Measurements from ENCODE around the gene PRRC2A.

Gene PRRC2A

DNA sequence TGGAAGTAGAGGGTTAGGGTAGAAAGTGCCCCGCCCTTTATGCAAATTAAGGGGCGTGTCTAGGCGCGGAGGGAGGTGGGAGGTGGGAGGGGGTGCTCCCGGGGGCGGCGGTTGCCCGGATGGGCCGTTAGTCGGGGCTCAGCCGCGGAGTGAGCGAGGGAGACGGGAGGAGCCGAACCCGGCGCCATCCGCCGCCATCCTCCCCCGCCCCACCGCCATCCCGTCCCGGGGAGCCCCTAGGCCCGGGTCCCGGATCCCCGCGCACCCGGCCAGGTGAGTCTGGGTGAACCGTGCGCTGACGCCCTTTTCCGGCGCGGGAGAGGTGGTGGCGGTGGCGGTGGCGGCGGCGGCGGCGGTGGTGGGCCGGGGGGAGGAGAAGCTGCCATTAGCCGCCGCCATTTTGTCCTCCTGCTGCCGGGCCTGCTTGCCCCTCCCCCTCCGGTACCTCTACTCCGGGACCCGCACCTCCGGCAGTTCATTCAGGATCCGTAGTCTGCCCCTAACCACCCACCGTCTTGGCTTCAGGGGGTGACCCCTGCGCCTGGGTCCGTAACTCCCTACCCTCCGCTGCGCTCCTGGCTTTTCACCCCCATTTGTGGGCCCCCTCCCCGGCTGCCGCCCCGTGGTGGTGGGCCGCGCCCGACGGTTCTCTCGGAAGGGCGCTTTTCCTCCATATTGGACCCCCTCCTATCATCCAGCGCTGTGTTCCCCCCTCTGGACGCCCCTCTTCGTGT is at the start of gene PRRC2A:
TSS of gene PRRC2A (plus strand) at position 130 of the 734 bp plus-strand sequence. CDS start 2,075 bp downstream, outside the sequence.
- peak; percentile 36 for DNase-seq

- no peak for DNase-seq
Observed at GRCh38 chr6:31572041-31572911, 48.2 kb upstream of the PRRC2A start, which contains the start of gene LTA. LTA (plus strand) TSS chr6:31572289; CDS start chr6:31572743, 454 bp downstream.

DNA sequence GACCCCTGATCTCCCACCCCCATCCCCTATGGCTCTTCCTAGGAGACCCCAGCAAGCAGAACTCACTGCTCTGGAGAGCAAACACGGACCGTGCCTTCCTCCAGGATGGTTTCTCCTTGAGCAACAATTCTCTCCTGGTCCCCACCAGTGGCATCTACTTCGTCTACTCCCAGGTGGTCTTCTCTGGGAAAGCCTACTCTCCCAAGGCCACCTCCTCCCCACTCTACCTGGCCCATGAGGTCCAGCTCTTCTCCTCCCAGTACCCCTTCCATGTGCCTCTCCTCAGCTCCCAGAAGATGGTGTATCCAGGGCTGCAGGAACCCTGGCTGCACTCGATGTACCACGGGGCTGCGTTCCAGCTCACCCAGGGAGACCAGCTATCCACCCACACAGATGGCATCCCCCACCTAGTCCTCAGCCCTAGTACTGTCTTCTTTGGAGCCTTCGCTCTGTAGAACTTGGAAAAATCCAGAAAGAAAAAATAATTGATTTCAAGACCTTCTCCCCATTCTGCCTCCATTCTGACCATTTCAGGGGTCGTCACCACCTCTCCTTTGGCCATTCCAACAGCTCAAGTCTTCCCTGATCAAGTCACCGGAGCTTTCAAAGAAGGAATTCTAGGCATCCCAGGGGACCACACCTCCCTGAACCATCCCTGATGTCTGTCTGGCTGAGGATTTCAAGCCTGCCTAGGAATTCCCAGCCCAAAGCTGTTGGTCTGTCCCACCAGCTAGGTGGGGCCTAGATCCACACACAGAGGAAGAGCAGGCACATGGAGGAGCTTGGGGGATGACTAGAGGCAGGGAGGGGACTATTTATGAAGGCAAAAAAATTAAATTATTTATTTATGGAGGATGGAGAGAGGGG is 47.0 kb upstream of the PRRC2A start:
- no peak for DNase-seq

- no peak for DNase-seq
Observed at GRCh38 chr6:31574106-31575061, 46.1 kb upstream of the PRRC2A start.

DNA sequence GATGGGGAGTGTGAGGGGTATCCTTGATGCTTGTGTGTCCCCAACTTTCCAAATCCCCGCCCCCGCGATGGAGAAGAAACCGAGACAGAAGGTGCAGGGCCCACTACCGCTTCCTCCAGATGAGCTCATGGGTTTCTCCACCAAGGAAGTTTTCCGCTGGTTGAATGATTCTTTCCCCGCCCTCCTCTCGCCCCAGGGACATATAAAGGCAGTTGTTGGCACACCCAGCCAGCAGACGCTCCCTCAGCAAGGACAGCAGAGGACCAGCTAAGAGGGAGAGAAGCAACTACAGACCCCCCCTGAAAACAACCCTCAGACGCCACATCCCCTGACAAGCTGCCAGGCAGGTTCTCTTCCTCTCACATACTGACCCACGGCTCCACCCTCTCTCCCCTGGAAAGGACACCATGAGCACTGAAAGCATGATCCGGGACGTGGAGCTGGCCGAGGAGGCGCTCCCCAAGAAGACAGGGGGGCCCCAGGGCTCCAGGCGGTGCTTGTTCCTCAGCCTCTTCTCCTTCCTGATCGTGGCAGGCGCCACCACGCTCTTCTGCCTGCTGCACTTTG is 45.1 kb upstream of the PRRC2A start, which contains the start of gene TNF:
TSS of gene TNF (plus strand) at position 231 of the 567 bp plus-strand sequence. CDS start at position 408, 177 bp downstream.
- DNase-seq = no peak

GRCh38 chr6:31575952-31576685 is 44.4 kb upstream of the PRRC2A start:
- no peak for DNase-seq

DNA sequence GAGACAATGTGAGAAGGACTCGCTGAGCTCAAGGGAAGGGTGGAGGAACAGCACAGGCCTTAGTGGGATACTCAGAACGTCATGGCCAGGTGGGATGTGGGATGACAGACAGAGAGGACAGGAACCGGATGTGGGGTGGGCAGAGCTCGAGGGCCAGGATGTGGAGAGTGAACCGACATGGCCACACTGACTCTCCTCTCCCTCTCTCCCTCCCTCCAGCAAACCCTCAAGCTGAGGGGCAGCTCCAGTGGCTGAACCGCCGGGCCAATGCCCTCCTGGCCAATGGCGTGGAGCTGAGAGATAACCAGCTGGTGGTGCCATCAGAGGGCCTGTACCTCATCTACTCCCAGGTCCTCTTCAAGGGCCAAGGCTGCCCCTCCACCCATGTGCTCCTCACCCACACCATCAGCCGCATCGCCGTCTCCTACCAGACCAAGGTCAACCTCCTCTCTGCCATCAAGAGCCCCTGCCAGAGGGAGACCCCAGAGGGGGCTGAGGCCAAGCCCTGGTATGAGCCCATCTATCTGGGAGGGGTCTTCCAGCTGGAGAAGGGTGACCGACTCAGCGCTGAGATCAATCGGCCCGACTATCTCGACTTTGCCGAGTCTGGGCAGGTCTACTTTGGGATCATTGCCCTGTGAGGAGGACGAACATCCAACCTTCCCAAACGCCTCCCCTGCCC is 43.5 kb upstream of the PRRC2A start:
- DNase-seq = no peak

DNA sequence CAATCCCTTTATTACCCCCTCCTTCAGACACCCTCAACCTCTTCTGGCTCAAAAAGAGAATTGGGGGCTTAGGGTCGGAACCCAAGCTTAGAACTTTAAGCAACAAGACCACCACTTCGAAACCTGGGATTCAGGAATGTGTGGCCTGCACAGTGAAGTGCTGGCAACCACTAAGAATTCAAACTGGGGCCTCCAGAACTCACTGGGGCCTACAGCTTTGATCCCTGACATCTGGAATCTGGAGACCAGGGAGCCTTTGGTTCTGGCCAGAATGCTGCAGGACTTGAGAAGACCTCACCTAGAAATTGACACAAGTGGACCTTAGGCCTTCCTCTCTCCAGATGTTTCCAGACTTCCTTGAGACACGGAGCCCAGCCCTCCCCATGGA is 42.9 kb upstream of the PRRC2A start:
- no peak for DNase-seq

GRCh38 chr6:31578184-31579118 is 42.1 kb upstream of the PRRC2A start:
- DNase-seq = no peak

DNA sequence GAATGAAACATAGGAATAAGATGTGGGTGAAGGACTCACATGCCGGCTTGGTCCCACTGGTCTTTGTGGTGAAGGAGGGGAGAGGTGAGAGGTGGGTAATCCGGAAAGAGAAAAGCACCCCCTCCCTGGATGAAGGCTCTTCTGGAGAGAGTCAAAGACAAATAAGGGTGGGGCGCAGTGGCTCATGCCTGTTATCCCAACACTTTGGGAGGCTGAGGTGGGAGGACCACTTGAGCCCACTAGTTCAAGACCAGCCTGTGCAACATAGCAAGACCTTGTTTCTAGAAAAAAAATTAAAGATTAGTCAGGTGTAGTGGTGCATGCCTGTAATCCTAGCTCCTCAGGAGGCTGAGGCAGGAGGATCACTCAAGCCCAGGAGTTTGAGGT is 41.4 kb upstream of the PRRC2A start:
- DNase-seq = no peak

DNA sequence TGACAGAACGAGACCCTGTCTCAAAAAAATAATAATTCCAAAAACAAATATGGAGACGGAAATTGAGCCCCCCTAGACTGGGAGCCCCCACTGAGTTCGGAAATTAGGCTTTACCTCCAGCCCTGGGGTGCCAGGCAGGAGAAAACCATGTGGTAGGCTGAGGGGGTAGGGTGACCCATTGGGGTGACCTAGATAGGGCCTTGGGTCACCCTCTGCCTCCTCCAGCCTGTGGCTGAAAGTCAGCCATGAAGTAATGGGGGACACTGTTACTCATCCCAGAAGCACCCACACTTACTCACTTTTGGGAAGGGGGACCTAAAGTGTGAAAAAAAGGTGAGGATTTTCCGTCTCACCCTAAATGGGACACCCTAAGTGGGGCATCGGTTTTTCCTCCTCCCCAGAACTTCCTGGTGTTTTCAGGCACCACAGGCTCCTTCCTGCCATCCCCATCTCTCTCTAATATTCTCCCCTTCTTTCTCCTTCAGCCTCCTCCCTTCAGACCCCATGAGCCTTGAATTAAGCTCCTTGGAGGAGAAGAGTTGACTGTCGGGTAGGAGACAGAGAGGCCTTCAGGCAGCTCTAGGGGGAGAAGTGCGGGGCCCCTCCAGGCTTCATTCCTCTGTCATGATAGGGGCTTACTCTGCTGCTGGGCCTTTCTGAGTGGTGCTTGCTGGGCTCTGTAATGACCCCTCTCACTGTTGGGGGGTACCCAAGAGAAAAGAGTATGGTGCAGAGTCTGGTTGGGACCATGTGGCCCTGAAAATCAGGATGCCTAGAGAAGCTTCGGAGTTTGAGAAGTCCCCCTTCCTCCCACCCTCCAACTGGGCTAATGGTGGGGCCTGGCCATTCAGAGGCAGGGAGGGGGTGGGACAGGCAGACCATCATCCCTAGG is 40.7 kb upstream of the PRRC2A start:
- DNase-seq = no peak

GRCh38 chr6:31580438-31580740 is 40.1 kb upstream of the PRRC2A start:
- no peak for DNase-seq

DNA sequence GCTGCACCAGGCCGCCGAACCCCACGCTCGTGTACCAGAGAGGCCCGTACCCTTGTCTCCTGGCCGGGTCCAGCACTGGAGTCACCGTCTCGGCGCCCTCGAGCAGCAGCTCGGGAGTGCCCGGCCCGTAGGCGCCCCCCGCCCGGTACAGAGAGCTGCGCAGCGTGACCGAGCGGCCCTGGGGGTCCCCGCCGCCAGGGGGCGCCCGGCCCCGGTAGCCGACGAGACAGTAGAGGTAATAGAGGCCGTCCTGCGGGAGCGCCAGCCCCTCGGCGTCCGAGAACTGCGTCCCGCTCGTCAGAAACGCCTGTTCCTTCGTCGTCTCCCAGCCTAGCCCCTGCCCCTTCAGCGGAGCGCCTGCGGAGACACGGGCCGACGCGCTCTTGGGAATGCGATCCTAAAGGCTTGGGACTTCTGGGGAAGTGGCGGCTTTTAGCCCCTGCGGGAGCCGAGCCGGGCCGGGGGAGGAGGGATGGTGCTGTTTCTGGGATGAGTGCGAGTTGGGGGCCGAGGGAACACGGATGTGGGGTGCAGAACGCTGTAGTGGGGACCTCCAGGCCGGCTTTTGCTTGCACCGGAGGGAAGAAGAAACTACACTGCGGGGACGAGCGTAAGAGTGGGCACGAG is 39.6 kb upstream of the PRRC2A start:
- DNase-seq = peak; percentile 27

GRCh38 chr6:31581434-31582229 is 38.9 kb upstream of the PRRC2A start:
- DNase-seq = no peak

DNA sequence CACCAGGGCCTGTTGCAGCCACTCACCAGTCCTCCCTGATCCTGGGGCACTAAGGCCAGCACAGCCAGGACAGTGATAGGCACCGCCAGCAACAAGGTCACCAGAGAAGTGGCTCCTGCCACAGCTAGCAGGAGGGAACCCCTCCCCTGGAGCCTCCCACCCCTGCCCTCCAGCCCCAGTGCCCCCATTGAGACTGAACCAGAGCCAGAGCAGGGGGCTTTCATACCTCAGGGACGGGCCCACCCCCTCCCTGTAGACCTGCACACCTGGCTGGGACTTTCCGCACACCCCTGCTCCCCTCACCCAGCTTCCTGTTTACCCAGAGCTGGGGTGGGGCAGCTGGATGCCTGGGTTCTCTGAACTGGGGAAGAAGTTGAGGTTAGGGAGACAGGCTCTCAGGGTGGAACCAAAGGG is 38.3 kb upstream of the PRRC2A start, which contains the start of gene LTB:
TSS of gene LTB (minus strand) at position 195 of the 414 bp plus-strand sequence. CDS start at position 188, 7 bp downstream.
- no peak for DNase-seq

GRCh38 chr6:31585491-31585890 is 35.0 kb upstream of the PRRC2A start:
- no peak for DNase-seq
